ENCODE results near the gene FPGS. TPM values are rescaled to one million over a fixed set of nuclear protein-coding genes. Genes with fewer than 3 reads are reported as not detected.
"Not testable (repeated sequence)": the region's sequence is repeated elsewhere in the genome, so short reads cannot be mapped to it uniquely, and the experiment has no call there.

The FPGS gene
- total RNA-seq, 1 donor from 2014 or later, result 132 TPM

GRCh38 chr9:127776924-127777289 is 25.8 kb upstream of the FPGS start:
- no peak overlapping the region for H3K4me3 ChIP-seq (ENCODE audit: low read depth, low read length)
- no peak for DNase-seq (ENCODE audit: low read depth)
- TF ChIP-seq CTCF (conservative IDR thresholded peaks at IDR 0.05; ENCODE audit: low read depth, low read length), result no peak

- H3K4me3 ChIP-seq (ENCODE audit: low read depth, low read length), result no peak overlapping the region
- no peak for TF ChIP-seq CTCF (conservative IDR thresholded peaks at IDR 0.05; ENCODE audit: low read depth, low read length)
- no peak for DNase-seq (ENCODE audit: low read depth)
Observed at GRCh38 chr9:127777368-127777980, 25.2 kb upstream of the FPGS start.

- TF ChIP-seq CTCF (conservative IDR thresholded peaks at IDR 0.05; ENCODE audit: low read depth, low read length), result no peak
- DNase-seq (ENCODE audit: low read depth), result no peak
- no peak within 1 kb of the TSS for H3K4me3 ChIP-seq (ENCODE audit: low read depth, low read length)
Observed at GRCh38 chr9:127778280-127779135, 24.2 kb upstream of the FPGS start, which contains the start of gene SH2D3C. Gene SH2D3C, minus strand, starts transcription at chr9:127778666. Its CDS starts 39 bp downstream, at chr9:127778627.

GRCh38 chr9:127779136-127779981 is 23.3 kb upstream of the FPGS start:
- H3K4me3 ChIP-seq (ENCODE audit: low read depth, low read length), result no peak overlapping the region
- no peak for DNase-seq (ENCODE audit: low read depth)
- TF ChIP-seq CTCF (conservative IDR thresholded peaks at IDR 0.05; ENCODE audit: low read depth, low read length), result no peak

GRCh38 chr9:127780126-127780885 is 22.4 kb upstream of the FPGS start:
- H3K4me3 ChIP-seq (ENCODE audit: low read depth, low read length), result no peak overlapping the region
- DNase-seq (ENCODE audit: low read depth), result no peak
- no peak for TF ChIP-seq CTCF (conservative IDR thresholded peaks at IDR 0.05; ENCODE audit: low read depth, low read length)

- H3K4me3 ChIP-seq (ENCODE audit: low read depth, low read length); DNase-seq (ENCODE audit: low read depth): not testable (repeated sequence)
Observed at GRCh38 chr9:127780909-127781308, 21.8 kb upstream of the FPGS start.
